ENCODE data around the gene SIPA1L2. TPM values are rescaled to one million over a fixed set of nuclear protein-coding genes. Genes with fewer than 3 reads are reported as not detected.

Gene SIPA1L2, protein sequence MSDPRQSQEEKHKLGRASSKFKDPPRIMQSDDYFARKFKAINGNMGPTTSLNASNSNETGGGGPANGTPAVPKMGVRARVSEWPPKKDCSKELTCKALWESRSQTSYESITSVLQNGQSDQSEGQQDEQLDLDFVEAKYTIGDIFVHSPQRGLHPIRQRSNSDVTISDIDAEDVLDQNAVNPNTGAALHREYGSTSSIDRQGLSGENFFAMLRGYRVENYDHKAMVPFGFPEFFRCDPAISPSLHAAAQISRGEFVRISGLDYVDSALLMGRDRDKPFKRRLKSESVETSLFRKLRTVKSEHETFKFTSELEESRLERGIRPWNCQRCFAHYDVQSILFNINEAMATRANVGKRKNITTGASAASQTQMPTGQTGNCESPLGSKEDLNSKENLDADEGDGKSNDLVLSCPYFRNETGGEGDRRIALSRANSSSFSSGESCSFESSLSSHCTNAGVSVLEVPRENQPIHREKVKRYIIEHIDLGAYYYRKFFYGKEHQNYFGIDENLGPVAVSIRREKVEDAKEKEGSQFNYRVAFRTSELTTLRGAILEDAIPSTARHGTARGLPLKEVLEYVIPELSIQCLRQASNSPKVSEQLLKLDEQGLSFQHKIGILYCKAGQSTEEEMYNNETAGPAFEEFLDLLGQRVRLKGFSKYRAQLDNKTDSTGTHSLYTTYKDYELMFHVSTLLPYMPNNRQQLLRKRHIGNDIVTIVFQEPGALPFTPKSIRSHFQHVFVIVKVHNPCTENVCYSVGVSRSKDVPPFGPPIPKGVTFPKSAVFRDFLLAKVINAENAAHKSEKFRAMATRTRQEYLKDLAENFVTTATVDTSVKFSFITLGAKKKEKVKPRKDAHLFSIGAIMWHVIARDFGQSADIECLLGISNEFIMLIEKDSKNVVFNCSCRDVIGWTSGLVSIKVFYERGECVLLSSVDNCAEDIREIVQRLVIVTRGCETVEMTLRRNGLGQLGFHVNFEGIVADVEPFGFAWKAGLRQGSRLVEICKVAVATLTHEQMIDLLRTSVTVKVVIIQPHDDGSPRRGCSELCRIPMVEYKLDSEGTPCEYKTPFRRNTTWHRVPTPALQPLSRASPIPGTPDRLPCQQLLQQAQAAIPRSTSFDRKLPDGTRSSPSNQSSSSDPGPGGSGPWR (N-terminal part only)
- total RNA-seq: 8.8 and 9.3 TPM in 2 replicates

DNA sequence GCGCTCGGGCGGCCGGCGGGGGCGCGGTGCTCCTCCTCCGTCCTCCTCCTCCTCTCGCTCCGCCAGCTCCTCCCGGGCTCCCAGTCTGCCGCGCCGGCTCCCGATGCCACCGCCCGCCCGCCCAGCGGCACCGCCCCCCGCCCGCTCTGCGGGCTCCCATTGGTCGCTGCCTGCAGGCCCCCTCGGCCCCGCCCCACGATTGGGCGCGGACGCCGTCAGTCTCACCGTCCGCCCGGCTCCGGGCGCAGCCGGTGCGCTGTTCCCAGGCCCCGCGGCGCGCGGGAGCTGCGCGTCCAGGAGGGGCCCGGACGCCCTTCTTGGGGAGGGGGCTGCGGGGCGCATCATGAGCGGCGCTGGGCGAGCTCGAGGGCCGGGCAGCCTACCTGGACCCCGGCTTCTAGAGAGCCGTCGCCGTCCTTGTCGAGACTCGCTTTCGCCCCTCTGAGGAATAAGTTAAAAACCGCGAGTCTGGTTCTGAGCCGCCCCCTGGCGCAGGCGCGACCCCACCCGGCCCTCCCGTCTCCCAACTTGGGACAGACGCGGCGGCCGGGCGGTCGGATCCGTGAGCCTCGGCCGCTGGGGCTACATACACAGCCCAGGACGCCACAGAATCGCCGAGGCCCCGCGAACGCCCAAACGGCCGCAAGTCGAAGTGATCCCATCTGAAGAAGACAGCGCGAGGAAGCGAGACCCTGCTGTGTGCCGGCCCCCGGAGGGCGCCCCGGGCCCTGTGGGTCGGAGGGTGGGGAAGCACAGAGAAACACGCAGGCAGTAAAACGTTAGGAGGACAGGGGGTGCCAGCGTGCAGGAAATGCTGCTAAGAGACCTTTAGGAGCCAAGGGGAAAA is at the start of gene SIPA1L2:
SIPA1L2 (minus strand) TSS at position 87 of the 847 bp plus-strand sequence. CDS start 114,794 bp downstream, outside the sequence.

Other genes starting within 250 kb of the SIPA1L2 start
- 1.9 TPM in 2 replicates for gene MAP10, start 175.3 kb upstream of the SIPA1L2 start, total RNA-seq